HG03108 (cell line): ENCODE data around the gene FBLIM1.

Source experiments
- ATAC-seq: cut with Tn5 transposase; IDR thresholded peaks from one replicate; pipeline ENCODE4 v1.9.1; 2021; ENCODE audit warnings: moderate library complexity; ENCODE audit not compliant: unreplicated experiment

Gene FBLIM1, protein sequence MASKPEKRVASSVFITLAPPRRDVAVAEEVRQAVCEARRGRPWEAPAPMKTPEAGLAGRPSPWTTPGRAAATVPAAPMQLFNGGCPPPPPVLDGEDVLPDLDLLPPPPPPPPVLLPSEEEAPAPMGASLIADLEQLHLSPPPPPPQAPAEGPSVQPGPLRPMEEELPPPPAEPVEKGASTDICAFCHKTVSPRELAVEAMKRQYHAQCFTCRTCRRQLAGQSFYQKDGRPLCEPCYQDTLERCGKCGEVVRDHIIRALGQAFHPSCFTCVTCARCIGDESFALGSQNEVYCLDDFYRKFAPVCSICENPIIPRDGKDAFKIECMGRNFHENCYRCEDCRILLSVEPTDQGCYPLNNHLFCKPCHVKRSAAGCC

DNA sequence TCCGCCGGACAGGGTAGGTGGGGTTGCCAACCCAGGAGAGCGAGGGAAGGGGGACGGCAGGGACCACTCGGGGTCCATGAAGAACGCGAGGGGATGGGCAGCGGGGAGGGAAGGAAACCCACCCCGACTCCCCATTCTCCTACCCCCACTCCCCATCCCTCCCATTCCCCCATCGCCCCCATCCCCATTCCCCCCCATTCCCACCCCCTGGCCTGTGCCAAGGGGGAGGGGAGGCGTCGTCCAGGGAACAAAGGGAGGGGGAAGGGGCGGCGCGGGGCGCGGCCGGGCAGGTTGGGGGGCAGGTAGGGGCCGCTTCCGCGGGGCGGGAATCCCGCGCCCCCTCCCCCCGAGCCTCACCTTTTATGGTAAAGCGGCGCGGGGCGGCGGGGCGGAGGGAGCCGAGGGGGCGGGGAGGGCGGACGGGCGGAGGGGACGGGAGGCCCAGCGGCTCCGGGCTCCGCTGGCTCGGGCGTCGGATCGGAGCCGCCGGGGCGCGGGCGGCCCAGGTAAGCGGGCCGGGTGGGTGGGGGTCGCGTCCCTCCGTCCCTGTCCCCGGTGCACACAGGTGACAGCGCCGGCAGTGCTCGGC, at the start of gene FBLIM1:
Gene FBLIM1, plus strand, starts transcription at position 453 of the 589 bp plus-strand sequence. CDS start 6,189 bp downstream, outside the sequence.
- ATAC-seq, result no peak

- no peak for ATAC-seq
These were observed 49.4 kb upstream of the FBLIM1 start for GRCh38 chr1:15709226-15709625.

- no peak for ATAC-seq
These were observed 46.4 kb upstream of the FBLIM1 start for GRCh38 chr1:15712168-15712567.

DNA sequence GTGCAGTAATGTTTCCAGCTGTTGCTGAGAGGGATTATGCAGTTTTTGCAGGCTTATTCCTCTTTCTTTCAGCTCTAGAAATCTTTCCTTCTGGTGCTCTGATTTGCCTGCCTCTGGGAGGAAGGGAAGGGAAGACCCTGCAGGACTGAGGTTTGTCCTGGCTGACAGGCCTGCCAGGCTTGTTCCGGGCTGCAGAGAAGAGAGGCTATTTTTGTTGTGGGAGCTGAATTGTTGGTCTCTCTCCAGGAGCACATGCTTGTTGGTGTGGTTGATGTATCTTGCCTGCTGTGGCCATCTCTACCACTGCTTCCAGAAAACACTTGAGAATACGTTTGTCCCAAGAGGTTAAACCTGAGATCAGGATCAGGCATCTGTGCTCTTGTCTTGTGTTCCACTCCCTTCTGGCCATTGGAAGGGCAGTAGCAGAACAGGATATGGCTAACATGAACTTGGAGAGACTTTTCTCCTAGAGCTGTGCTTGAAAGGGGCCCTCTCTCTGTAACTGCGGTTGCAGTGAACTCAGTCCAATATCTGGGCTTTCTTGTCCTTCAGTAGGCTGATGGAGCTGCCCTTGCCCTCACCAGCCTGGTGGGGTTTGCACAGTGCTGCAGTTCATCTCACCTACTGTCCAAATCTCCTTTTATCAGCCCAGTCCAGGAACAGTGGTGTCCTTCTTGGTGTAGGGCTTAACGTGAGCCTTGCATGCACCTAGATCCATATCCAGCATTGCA, 44.0 kb upstream of the FBLIM1 start:
- ATAC-seq, result no peak

DNA sequence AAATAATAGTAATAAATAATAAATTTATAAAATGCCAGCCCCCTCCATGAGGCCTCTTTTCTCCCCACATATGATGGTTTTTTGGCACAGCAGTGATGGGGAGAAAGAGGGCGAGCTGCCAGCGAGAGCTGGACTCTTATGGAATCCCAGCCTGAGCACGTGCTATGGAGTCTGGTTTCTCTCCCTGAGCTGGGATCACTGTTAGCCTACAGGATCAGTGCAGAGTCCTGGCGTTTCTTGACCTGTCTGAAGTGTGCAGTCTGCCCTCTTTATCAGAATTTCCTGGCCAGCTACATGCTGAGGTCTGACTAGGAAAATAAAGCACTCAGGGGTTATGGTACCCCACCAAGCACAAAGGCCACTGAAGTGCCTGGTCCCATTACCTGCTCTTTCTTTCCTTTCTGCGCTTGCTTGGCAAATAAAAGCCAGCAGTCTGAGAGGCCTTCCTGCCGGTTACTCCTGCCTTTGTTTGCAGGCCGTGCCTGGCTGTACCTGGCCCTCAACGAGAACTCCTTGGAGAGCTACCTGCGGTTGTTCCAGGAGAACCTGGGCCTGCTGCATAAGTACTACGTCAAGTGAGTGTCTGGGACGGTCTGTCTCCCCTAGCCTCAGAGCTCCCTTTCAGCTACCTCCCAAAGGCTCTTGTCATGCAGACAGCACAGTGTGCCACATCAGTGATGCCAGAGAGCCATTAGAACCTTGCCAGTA, 41.0 kb upstream of the FBLIM1 start:
- no peak for ATAC-seq

GRCh38 chr1:15718199-15718601, 40.4 kb upstream of the FBLIM1 start:
- ATAC-seq, result no peak

DNA sequence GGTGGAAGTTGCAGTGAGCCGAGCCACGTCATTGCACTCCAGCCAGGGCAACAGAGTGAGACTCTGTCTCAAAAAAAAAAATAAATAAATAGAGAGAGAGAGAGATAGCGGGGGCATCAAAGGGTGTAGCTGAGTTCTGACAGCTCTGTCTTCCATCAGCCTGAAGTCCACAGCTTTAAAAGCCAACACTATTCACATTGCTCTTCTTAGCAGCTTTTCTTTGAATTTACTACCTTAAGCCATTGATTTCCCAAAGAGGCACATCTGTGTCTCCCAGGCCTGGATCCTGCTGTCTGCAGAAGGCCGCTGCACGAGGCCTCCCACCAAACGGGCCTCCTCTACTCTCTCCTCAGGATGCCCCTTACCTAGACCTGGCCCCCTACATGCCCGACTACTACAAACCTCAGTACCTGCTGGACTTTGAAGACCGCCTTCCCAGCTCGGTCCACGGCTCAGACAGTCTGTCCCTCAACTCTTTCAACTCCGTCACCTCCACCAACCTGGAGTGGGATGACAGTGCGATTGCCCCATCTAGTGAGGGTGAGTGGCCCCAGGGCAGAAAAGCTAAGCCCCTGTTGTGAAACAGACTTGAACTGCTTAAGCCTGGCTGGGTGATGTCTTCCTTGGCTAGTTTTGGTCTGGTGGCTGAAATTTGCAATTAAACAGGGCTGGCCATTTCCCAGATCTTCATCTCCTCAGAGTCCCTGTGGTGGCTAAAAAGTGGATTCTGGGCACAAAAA, 39.0 kb upstream of the FBLIM1 start:
- ATAC-seq, result no peak

DNA sequence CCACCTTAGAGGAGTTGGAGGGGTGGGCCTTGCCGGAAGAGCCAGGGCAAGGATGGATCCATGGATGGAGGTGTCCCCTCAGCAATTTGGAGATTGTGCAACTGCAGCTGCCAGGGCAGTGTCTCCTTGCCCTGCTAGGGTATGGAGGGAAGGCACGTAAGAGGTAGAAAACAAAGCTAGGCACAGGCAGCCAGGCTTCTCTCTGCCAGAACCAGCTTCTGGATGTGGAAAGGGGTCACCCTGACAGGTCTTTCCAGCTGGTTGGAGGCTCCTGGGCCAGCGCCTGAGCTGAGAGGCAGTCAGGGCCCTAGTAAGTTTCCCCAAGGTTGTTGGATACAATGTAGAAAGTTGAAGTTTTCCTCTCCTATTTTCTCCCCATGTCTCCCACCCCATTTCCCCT, 37.7 kb upstream of the FBLIM1 start:
- ATAC-seq, result no peak

DNA sequence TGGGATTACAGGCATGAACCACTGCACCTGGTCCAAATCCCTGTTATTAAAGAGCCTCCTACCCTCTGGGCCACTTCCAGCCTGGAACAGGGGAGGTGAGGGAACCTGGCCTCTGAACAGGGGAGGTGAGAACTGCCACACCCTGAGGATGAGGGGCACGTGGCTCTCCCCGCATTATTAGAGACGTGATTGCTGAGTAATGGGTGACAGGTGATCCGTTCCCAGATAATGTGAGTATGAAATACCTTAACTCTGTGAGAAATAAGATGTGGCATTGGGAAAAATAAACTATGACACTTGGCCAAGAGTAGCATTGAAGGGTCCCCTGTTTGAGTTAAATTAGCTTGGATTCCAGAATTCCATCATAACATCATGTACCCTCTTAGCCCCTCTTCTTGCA, 36.2 kb upstream of the FBLIM1 start:
- no peak for ATAC-seq

GRCh38 chr1:15722836-15723532, 35.6 kb upstream of the FBLIM1 start:
- no peak for ATAC-seq

- no peak for ATAC-seq
These were observed 34.9 kb upstream of the FBLIM1 start for GRCh38 chr1:15723631-15724246.

DNA sequence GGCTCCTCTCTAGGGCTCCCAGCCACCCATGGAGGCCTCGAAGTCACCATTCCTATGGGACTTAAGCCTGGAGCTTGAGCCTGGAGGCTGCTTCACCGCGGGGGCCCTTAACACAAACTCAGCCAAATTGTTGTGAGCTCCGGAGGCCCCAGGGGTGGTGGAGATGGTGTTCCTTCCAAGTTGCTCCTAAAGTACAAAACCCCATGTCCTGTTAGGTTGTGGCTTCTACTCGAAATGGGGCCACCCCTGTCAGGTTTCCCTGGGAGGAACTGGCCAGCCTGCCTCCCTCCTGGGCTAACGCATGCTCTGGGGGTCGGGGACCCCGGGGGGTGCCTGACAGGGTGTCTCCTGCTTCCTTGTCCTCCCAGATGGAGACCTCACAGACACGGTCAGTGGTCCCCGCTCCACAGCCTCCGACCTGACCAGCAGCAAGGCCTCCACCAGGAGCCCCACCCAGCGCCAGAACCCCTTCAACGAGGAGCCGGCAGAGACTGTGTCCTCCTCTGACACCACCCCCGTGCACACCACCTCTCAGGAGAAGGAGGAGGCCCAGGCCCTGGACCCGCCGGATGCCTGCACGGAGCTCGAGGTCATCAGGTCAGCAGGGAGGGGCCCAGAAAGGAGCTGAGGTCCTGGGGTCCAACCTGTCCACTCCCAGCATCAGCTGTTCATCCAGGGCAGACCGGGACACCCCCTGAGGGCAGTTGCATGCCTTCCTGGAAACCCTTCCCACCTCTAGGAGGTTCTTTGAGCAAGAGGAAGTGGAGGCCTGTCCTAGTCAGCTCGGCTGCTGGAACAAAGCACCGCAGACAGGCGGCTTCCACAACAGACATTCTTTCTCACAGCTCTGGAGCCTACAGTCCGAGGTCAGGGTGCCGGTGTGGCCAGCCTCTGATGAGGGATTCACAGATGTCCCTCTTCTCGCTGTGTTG, 33.4 kb upstream of the FBLIM1 start:
- ATAC-seq, result no peak

DNA sequence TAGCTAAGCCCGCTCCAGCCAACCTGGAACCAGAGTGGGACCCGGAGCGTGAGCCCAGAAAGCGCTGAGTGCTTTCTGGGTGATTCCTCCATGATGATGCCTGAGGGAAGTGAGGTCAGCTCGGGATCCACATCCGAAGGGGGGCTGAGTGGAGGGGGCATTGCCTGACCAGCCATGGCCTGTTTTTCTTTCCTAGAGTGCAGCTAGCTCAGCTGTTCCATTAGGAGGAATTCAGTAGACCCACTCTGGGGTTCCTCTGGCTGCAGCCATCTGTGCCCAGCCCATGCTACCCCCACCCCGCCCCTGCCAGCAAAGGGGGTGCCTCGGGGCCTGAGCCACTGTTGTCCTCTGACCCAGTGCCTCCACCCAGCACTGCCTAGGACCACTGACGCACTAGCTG, 32.1 kb upstream of the FBLIM1 start:
- no peak for ATAC-seq

DNA sequence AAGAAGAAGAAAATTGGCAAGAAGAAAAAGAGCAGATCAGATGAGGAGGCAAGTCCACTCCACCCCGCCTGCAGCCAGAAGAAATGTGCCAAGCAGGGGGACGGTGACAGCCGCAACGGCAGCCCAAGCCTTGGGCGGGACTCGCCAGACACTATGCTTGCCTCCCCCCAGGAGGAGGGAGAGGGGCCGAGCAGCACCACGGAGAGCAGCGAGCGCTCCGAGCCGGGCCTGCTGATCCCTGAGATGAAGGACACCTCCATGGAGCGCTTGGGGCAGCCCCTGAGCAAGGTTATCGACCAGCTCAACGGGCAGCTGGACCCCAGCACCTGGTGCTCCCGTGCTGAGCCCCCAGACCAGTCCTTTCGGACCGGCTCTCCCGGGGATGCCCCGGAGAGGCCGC, 31.6 kb upstream of the FBLIM1 start:
- ATAC-seq, result no peak

- no peak for ATAC-seq
These were observed 31.2 kb upstream of the FBLIM1 start for GRCh38 chr1:15727424-15727823.

- no peak for ATAC-seq
These were observed 30.6 kb upstream of the FBLIM1 start for GRCh38 chr1:15727866-15728534.

DNA sequence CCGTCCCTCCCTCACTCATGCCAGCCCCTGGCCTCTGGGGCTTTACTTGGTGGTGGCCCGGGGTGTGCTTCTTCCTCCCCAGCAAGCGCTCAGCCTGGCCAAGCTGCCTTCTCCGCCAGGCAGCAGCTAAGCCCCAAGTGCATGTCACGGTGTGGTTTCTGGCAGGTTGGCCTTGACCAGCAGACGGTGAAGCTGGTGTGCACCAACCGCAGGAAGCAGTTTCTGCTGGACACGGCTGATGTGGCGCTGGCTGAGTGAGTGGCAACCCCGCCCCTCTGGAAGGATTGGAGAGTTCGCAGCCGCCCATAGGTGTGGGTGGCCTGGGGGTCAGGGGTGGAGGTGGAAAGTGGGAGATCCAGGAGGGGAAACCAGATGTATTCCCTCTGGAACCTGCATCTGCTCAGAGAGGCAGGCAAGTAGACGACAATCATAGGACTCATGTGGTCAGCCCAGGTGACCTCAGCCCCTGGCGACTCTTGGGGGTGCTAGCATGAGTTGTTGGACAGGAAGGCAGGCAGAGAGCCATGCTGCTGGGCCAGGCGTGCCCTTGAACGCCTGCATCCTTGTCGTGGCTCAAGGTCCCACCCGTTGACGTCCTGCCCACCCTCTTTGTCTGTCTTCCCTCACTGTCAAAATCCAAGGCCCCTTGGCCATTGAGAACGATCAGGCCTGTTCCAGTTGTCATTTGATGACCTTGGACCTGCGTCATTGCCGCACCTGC, 29.5 kb upstream of the FBLIM1 start:
- no peak for ATAC-seq
